Cortex of kidney (tissue), 1 donor: ENCODE measurements around the gene SOAT2.

Experiments
- DNase-seq: peaks from one replicate; lab custom pipeline; 2025; lab: John Stamatoyannopoulos, UW

The SOAT2 gene

GRCh38 chr12:53102883-53103807 is at the start of gene SOAT2:
SOAT2 (plus strand) TSS chr12:53103486; CDS start chr12:53103578, 92 bp downstream.
- no peak for DNase-seq

GRCh38 chr12:53054112-53054878 is 49.0 kb upstream of the SOAT2 start:
- DNase-seq, result peak; percentile 39

GRCh38 chr12:53055471-53056266 is 47.6 kb upstream of the SOAT2 start:
- DNase-seq, result no peak

GRCh38 chr12:53056296-53056695 is 47.0 kb upstream of the SOAT2 start:
- DNase-seq, result no peak

GRCh38 chr12:53056901-53057300 is 46.4 kb upstream of the SOAT2 start:
- DNase-seq, result no peak

- DNase-seq, result no peak
These were observed 45.3 kb upstream of the SOAT2 start for GRCh38 chr12:53057816-53058500.

GRCh38 chr12:53058674-53059433 is 44.4 kb upstream of the SOAT2 start:
- DNase-seq, result no peak

GRCh38 chr12:53059434-53060063 is 43.7 kb upstream of the SOAT2 start:
- no peak for DNase-seq

GRCh38 chr12:53060064-53060720 is 43.1 kb upstream of the SOAT2 start:
- no peak for DNase-seq

GRCh38 chr12:53060721-53061276 is 42.5 kb upstream of the SOAT2 start:
- DNase-seq, result no peak

- DNase-seq, result no peak
These were observed 41.8 kb upstream of the SOAT2 start for GRCh38 chr12:53061404-53062010.

- DNase-seq, result no peak
These were observed 41.0 kb upstream of the SOAT2 start for GRCh38 chr12:53062011-53062961.

GRCh38 chr12:53062977-53063707 is 40.1 kb upstream of the SOAT2 start:
- no peak for DNase-seq

GRCh38 chr12:53063708-53064612 is 39.3 kb upstream of the SOAT2 start:
- DNase-seq, result no peak

GRCh38 chr12:53064613-53065436 is 38.5 kb upstream of the SOAT2 start:
- no peak for DNase-seq
